ENCODE measurements around the gene GAPDH.
"Not testable (repeated sequence)": the region's sequence is repeated elsewhere in the genome, so short reads cannot be mapped to it uniquely, and the experiment has no call there.

- not testable (repeated sequence) for TF ChIP-seq EP300, POLR2AphosphoS5 (IDR thresholded peaks at IDR 0.05)
- TF ChIP-seq, protein P1, sequence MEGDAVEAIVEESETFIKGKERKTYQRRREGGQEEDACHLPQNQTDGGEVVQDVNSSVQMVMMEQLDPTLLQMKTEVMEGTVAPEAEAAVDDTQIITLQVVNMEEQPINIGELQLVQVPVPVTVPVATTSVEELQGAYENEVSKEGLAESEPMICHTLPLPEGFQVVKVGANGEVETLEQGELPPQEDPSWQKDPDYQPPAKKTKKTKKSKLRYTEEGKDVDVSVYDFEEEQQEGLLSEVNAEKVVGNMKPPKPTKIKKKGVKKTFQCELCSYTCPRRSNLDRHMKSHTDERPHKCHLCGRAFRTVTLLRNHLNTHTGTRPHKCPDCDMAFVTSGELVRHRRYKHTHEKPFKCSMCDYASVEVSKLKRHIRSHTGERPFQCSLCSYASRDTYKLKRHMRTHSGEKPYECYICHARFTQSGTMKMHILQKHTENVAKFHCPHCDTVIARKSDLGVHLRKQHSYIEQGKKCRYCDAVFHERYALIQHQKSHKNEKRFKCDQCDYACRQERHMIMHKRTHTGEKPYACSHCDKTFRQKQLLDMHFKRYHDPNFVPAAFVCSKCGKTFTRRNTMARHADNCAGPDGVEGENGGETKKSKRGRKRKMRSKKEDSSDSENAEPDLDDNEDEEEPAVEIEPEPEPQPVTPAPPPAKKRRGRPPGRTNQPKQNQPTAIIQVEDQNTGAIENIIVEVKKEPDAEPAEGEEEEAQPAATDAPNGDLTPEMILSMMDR (IDR thresholded peaks at IDR 0.05): not testable (repeated sequence)
Measured at GRCh38 chr12:6497291-6497690, 37.0 kb upstream of the GAPDH start.

Data from suprapubic skin (tissue), 4 donors.